ENCODE data around the gene PGBD1. TPM values are rescaled to one million over a fixed set of nuclear protein-coding genes. Genes with fewer than 3 reads are reported as not detected.

Gene PGBD1
- total RNA-seq, 1 donor: 0.52 TPM

DNA sequence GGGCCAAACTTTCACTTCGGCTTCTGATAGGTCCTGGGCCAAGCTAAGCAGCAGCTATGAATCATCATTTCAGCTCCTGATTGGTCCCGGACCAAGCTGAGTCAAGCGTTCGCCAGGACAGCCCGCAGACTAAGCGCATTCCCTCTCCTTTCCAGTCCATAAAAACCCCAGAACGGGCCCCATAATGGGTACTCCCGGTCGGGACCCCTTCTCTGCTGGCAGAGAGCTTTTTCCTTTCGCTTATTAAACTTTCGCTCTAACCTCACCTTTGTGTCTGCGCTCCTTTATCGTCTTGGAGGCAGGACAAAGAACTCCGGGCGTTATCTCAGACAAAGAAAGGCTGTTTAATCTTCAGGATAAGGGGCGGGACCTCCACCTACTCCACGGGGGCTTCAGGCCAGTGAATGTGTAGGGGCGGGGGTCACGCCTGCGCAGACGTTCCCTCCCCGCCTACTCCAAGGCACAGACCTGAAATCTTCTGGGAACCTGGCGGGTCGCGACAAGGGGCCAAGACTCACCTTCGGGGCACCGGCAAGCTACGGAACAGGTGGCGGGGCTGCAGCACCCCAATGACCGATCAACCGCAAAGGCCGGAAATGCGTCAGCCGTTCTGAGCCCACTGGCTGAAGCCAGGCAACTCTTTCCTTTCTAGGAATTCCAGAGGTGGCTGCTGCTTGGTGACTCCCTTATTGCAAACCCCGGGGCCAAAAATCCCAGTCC lies 54.4 kb downstream of the PGBD1 start, which contains the start of gene ZSCAN31:
Gene ZSCAN31, minus strand, starts transcription at position 585 of the 720 bp plus-strand sequence. CDS start 6,465 bp downstream, outside the sequence.
- Histone ChIP-seq H3K27me3 (ENCODE audit: insufficient read depth, low read length) (no peaks in the 10 kb centered on the region), H3K4me3 (ENCODE audit: low read length) (peak within 1 kb of the TSS; percentile 91), H3K4me1 (ENCODE audit: insufficient read depth, low read length) (peaks cover 19% of the 10 kb centered on the region), H3K9me3 (ENCODE audit: low read depth, low read length) (peaks cover 8% of the 10 kb centered on the region)

DNA sequence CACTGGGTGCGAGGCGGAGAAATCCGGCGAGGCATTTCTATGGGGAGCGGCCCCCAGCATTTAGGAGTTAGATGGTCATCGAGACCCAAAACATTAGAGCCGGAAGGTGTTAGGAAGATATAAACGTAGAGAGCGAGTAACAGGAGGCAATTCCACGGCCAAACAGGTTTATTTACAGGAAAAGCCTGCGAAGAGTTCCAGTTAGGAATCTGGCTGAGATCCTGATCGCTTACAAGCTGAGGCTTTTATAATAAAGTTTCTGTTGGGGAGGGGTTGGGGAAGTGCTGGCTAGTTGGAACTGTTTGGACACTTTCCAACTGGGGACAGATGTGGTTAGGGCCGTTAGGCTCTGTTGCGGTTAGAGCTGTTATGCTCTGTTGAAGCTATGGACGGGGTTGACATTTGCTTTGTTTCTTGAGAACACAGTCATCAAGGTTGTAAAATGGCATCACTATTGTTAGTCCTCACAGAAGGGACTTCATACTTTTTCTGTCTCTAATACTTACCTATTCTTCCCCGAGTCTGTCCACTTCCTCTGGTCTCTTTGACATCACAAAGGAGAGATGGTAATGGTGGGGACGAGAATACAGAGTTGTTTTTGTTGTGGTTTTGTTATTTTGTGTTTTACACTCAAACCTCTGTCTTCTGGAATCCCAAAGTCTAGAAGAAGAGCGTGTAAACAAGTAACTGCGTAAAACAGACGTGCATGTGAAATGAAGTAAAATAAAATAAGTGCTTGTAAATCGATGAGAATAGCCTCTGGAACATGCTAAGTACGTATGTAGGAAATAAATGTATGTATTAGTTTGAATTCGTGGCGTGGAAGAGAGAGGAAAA lies 55.1 kb downstream of the PGBD1 start:
- Histone ChIP-seq H3K9me3 (ENCODE audit: low read depth, low read length) (peaks cover 9% of the 10 kb centered on the region), H3K4me1 (ENCODE audit: insufficient read depth, low read length) (peaks cover 19% of the 10 kb centered on the region), H3K27me3 (ENCODE audit: insufficient read depth, low read length) (no peaks in the 10 kb centered on the region), H3K4me3 (ENCODE audit: low read length) (peak overlapping the region; percentile 91)

DNA sequence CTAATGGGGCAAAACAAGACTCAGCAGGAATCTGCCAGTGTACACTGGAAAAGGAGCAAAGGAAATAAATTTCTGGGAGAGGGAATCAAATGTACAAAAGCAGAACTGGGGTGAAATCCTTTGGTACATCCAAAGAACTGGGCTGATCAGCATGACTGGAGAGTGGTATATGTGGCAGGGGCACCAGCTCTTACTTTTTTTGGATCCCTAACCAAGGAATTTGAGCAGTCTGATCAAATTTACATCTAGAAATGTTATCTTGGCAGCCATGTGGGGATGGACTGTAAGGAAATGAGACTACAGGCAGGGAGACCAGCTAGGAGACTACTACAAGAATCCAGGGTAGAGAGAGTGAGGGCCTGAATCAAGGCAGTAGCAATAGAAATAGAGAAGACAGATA lies 55.7 kb downstream of the PGBD1 start:
- no peaks in the 10 kb centered on the region for H3K27me3 ChIP-seq (ENCODE audit: insufficient read depth, low read length)
- peaks cover 19% of the 10 kb centered on the region for H3K4me1 ChIP-seq (ENCODE audit: insufficient read depth, low read length)
- H3K4me3 ChIP-seq (ENCODE audit: low read length): no peak overlapping the region
- H3K9me3 ChIP-seq (ENCODE audit: low read depth, low read length): peaks cover 9% of the 10 kb centered on the region

GRCh38 chr6:28340310-28341095 lies 59.1 kb downstream of the PGBD1 start:
- H3K9me3 ChIP-seq (ENCODE audit: low read depth, low read length): peaks cover 9% of the 10 kb centered on the region
- peaks cover 4% of the 10 kb centered on the region for H3K27me3 ChIP-seq (ENCODE audit: insufficient read depth, low read length)
- H3K4me1 ChIP-seq (ENCODE audit: insufficient read depth, low read length): peaks cover 14% of the 10 kb centered on the region
- no peak overlapping the region for H3K4me3 ChIP-seq (ENCODE audit: low read length)

DNA sequence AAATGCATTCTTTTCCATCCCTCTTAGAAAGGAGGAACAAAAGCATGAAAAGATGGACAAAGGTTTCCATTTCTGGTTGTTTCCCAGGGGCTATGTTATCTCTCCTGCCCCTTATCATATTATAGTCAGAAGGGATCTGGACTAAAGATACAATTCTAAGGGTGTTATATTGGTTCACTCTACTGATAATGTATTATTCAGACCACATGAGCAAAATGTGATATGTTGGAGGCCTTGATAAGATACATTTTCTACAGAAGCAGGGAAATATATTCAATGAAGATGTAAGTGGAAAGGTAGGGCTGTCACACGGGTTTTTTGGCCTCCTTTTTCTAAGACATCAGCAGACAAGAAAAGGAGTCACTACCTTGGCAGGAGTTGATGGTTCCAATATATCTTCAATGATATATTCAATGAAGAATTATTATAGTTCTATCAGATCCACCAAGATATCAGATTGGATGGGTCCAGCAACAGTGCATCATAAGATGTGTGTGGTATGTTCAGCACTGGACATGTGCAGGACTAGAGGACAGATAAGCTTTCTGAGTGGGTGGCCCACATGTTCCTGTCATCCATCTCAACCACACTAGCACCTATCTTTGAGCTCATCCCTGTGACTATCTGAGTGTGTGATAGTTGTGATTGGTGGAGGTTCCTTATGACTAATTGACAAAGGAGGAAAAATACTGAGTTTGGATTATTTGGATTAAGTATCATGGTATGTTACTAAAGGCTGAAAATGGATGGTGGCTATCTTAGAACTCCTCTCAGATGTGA lies 62.7 kb downstream of the PGBD1 start:
- Histone ChIP-seq H3K9me3 (ENCODE audit: low read depth, low read length) (peaks cover 9% of the 10 kb centered on the region), H3K4me3 (ENCODE audit: low read length) (no peak overlapping the region), H3K4me1 (ENCODE audit: insufficient read depth, low read length) (no peaks in the 10 kb centered on the region), H3K27me3 (ENCODE audit: insufficient read depth, low read length) (peaks cover 10% of the 10 kb centered on the region)

DNA sequence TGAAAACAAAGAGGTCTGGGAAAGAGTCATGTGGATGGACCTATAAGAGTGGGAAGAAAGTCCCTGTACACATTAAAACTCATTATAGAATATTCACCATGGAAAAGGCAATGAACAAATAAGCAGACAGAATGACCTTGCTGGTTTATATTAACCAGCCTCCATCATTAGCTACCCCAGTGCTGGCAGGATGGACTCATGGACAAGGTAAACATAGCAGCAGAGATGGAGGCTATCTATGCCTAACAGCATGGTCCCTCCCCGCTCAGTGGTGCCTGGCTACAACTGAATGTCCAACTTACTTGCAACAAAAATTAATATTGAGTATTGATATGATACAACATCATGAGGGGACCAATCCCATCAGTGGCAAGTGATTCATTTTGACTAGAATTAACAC lies 63.8 kb downstream of the PGBD1 start:
- H3K4me1 ChIP-seq (ENCODE audit: insufficient read depth, low read length): peaks cover under 1% of the 10 kb centered on the region
- H3K27me3 ChIP-seq (ENCODE audit: insufficient read depth, low read length): peaks cover 10% of the 10 kb centered on the region
- peaks cover 6% of the 10 kb centered on the region for H3K9me3 ChIP-seq (ENCODE audit: low read depth, low read length)
- no peak overlapping the region for H3K4me3 ChIP-seq (ENCODE audit: low read length)

- no peak overlapping the region for H3K4me3 ChIP-seq (ENCODE audit: low read length)
- peaks cover 13% of the 10 kb centered on the region for H3K4me1 ChIP-seq (ENCODE audit: insufficient read depth, low read length)
- no peaks in the 10 kb centered on the region for H3K9me3 ChIP-seq (ENCODE audit: low read depth, low read length)
- peaks cover 10% of the 10 kb centered on the region for H3K27me3 ChIP-seq (ENCODE audit: insufficient read depth, low read length)
These were observed 65.7 kb downstream of the PGBD1 start for GRCh38 chr6:28347119-28347518.

- no peaks in the 10 kb centered on the region for H3K9me3 ChIP-seq (ENCODE audit: low read depth, low read length)
- peaks cover 10% of the 10 kb centered on the region for H3K27me3 ChIP-seq (ENCODE audit: insufficient read depth, low read length)
- H3K4me1 ChIP-seq (ENCODE audit: insufficient read depth, low read length): peaks cover 13% of the 10 kb centered on the region
- peak overlapping the region; percentile 73 for H3K4me3 ChIP-seq (ENCODE audit: low read length)
These were observed 68.0 kb downstream of the PGBD1 start for GRCh38 chr6:28349344-28349891.

DNA sequence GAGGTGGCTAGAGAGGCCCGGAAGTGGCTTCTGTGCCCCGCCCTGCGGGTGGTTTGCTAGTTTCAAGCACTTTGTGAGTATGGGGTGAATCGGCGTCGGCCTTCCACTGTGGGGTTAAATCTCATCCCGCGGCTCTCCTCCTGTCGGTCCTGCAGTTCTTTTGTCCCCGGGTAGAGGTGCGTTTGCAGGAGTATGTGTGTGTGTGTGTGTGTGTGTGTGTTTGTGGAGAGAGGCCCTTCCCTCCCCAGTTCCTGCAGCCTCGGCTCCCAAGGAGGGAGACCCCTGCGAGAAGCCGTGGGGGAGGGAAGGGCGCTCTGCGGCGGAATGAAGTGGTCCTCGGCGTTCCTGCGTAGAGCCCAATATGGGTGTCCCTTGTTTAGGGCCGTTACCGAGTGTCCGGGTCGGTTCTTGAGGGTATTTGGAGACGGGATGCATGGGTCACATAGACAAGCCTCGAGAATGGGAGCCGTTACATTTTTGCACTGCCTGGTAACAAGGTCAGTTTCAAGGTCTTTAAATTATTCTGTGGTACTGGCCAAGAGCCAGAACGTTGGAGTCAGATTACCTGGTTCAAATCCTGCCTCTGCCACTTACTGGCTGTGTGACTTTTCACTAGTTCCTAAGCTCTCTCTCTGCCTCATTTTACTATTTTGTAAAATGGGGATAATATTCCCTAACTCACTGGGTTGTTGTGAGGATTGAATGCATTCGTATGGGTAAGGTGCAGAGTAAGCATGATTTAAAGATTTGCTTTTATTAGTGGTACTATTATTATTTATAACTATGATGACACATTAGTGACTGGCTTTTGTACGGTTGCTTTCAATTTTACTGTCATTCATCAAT lies 68.7 kb downstream of the PGBD1 start, which contains the start of gene ZKSCAN3:
Gene ZKSCAN3, plus strand, starts transcription at position 56 of the 846 bp plus-strand sequence. CDS start 9,640 bp downstream, outside the sequence.
- H3K9me3 ChIP-seq (ENCODE audit: low read depth, low read length): no peaks in the 10 kb centered on the region
- H3K4me3 ChIP-seq (ENCODE audit: low read length): peak within 1 kb of the TSS; percentile 73
- peaks cover 10% of the 10 kb centered on the region for H3K27me3 ChIP-seq (ENCODE audit: insufficient read depth, low read length)
- H3K4me1 ChIP-seq (ENCODE audit: insufficient read depth, low read length): peaks cover 15% of the 10 kb centered on the region

- H3K4me1 ChIP-seq (ENCODE audit: insufficient read depth, low read length): peaks cover 23% of the 10 kb centered on the region
- H3K9me3 ChIP-seq (ENCODE audit: low read depth, low read length): no peaks in the 10 kb centered on the region
- H3K27me3 ChIP-seq (ENCODE audit: insufficient read depth, low read length): peaks cover 2% of the 10 kb centered on the region
- no peak overlapping the region for H3K4me3 ChIP-seq (ENCODE audit: low read length)
These were observed 69.7 kb downstream of the PGBD1 start for GRCh38 chr6:28351087-28351486.

DNA sequence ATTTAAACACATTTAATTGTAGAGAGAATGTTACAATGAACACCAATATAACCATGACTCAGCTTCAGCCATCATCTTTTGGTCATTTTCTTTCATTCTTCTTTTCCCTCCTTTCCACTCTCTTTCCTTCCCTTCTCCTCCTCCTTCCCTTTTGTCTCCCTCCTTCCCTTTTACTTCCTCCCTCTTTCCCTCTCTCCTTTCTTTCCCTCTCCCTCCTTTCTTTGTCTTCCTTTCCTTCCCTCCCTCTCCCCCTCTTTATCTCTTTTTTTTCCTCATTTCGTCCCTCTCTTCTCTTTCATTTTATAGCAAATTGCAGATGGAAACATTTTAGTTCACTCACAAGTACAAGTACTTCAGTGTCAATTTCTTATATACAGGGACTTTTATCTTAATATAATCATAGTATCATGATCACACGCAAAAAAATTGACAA lies 70.1 kb downstream of the PGBD1 start:
- H3K4me1 ChIP-seq (ENCODE audit: insufficient read depth, low read length): peaks cover 27% of the 10 kb centered on the region
- H3K4me3 ChIP-seq (ENCODE audit: low read length): no peak overlapping the region
- no peaks in the 10 kb centered on the region for H3K9me3 ChIP-seq (ENCODE audit: low read depth, low read length)
- no peaks in the 10 kb centered on the region for H3K27me3 ChIP-seq (ENCODE audit: insufficient read depth, low read length)

Data from mononuclear cell (primary cell).